Spleen (tissue), 11 donors: ENCODE data around the gene SPATS2. TPM values are rescaled to one million over a fixed set of nuclear protein-coding genes. Genes with fewer than 3 reads are reported as not detected.

Experiments
- DNase-seq: peaks from one replicate; pipeline ENCODE4 v3.0.0-alpha.2; 2020
- H3K27ac ChIP-seq, 8 donors: fragments of 200-600 bp; sonication (generic) in 7 of 8; 1 replicate in 4 of 8; 2 replicates in 4 of 8; pipeline versions ENCODE4 v1.5.0 to v1.8.0; 2016 to 2021; ENCODE audit warnings: inconsistent platforms in 4 of 8, mild to moderate bottlenecking in 4 of 8, moderate library complexity in 1 of 8
- H3K27me3 ChIP-seq, 7 donors: fragments of 200-600 bp; sonication (generic) in 6 of 7; replicated peaks in 1 of 7; 1 replicate in 4 of 7; 2 replicates in 3 of 7; pipeline versions ENCODE4 v1.5.0 to v1.8.0; 2016 to 2021; ENCODE audit warnings: inconsistent platforms in 3 of 7, mild to moderate bottlenecking in 1 of 7
- H3K36me3 ChIP-seq, 6 donors: fragments of 200-600 bp; sonication (generic) in 5 of 6; 1 replicate in 4 of 6; 2 replicates in 2 of 6; pipeline versions ENCODE4 v1.5.0 to v1.8.0; 2016 to 2021; ENCODE audit warnings: inconsistent platforms in 2 of 6
- H3K4me1 ChIP-seq, 6 donors: fragments of 200-600 bp; sonication (generic) in 5 of 6; 1 replicate in 3 of 6; 2 replicates in 3 of 6; pipeline versions ENCODE4 v1.5.0 to v1.8.0; 2016 to 2021; ENCODE audit warnings: inconsistent platforms in 3 of 6
- H3K4me3 ChIP-seq, 8 donors: fragments of 200-600 bp; sonication (generic) in 7 of 8; 1 replicate in 4 of 8; 2 replicates in 4 of 8; pipeline versions ENCODE4 v1.5.0 to v1.8.0; 2016 to 2021; ENCODE audit warnings: inconsistent platforms in 4 of 8, mild to moderate bottlenecking in 4 of 8, moderate library complexity in 2 of 8
- H3K9me3 ChIP-seq, 8 donors: fragments of 200-600 bp; sonication (generic) in 7 of 8; 1 replicate in 4 of 8; 2 replicates in 4 of 8; pipeline versions ENCODE4 v1.5.0 to v1.8.0; 2016 to 2021; ENCODE audit warnings: inconsistent platforms in 4 of 8
- CTCF ChIP-seq, 11 experiments: fragments of 200-600 bp in 7 of 11; fragments of 450-650 bp in 4 of 11; sonication (generic) in 4 of 11; IDR thresholded peaks in 8 of 11; conservative IDR thresholded peaks in 3 of 11; 1 replicate in 7 of 11; 2 replicates in 4 of 11; pipeline versions ENCODE4 v1.4.0 to v1.8.0; 2016 to 2021; ENCODE audit warnings: antibody characterized with exemption in 11 of 11, inconsistent platforms in 4 of 11, mild to moderate bottlenecking in 1 of 11
- POLR2A ChIP-seq, 3 donors: fragments of 450-650 bp; IDR thresholded peaks; one replicate each; pipeline ENCODE4 v1.5.1; 2017; ENCODE audit warnings: antibody characterized with exemption in 3 of 3, mild to moderate bottlenecking in 1 of 3
- POLR2AphosphoS5 ChIP-seq, 3 donors: sonication (generic); formaldehyde crosslinking; IDR thresholded peaks; one replicate each; pipeline ENCODE4 v1.5.1; 2017; ENCODE audit warnings: antibody characterized with exemption in 3 of 3
- WGBS, 5 donors: extraction: QIAGEN DNeasy Blood & Tissue Kit in 3 of 5; methylation state at CpG; one replicate each; pipeline versions ENCODE4 v1.1.5 to v1.1.7; 2013 to 2018; 5-methylcytosine and 5-hydroxymethylcytosine counted together
- intact Hi-C: fragments of 100-400 bp; cut with DNase I; formaldehyde crosslinking; loops from one replicate; pipeline ENCODE4 v1.15.0; 2023; ENCODE audit warnings: low total_unique reads
- polyA plus RNA-seq, 3 donors: library from polyadenylated mRNA; stranded (reverse); fragments of 200-250 nt; gene quantifications; one replicate each; pipeline ENCODE4 v1.2.1, GENCODE V29; 2013
- total RNA-seq, 7 donors: library from RNA; depleted of rRNA in 3 of 7; stranded (reverse); fragments of >200 nt in 3 of 7; fragmentation: NEBNext Ultra II Directional in 4 of 7; extraction: Animal tissue kit (Norgen Biotek cat#: 25700) in 4 of 7; gene quantifications; one replicate each; pipeline versions ENCODE4 v1.1.0 to v1.2.1, GENCODE V29; 2016 to 2021
- donor health status: healthy with polysubstance abuse.
- donor health status: DM: no; HTN: no; CAD: no; lungs with moderate emphysema.
- donor health status: DM: no; HTN: no; CAD: no.
- donor health status: Bipolar disorder and iron deficiency.
- donor health status: healthy.
- donor health status: DM: no; HTN: no; CAD: no.
- donor health status: DM: yes; HTN: yes; CAD: no.

SPATS2 gene
- total and polyA plus RNA-seq, 10 donors: 7.1 to 27.0 (median 19.0) TPM

- Histone ChIP-seq H3K4me3 (no peak overlapping the region), H3K27me3 (peaks cover 3 to 37% (median 16%) of the 10 kb centered on the region in 7 donors), H3K9me3 (no peaks in the 10 kb centered on the region), H3K27ac (no peak overlapping the region), H3K36me3 (peaks cover 0 to 56% (median 0%) of the 10 kb centered on the region in 6 donors), H3K4me1 (peaks cover 0 to 24% (median 8%) of the 10 kb centered on the region in 6 donors)
- WGBS, 5 donors: 96 to 99% (median 98%) methylated on average over 12 of the region's 12 CpGs
- TF ChIP-seq CTCF (IDR thresholded peaks at IDR 0.05 in 8 of 11, conservative IDR thresholded peaks at IDR 0.05 in 3 of 11) (no peak), POLR2A (IDR thresholded peaks at IDR 0.05) (no peak), POLR2AphosphoS5 (IDR thresholded peaks at IDR 0.05) (no peak)
- DNase-seq: no peak
- intact Hi-C loops: no loop called here
Measured at GRCh38 chr12:49328816-49329215, 38.4 kb upstream of the SPATS2 start.

GRCh38 chr12:49330032-49330619 is 37.1 kb upstream of the SPATS2 start:
- H3K27ac ChIP-seq: no peak overlapping the region
- H3K4me1 ChIP-seq: peaks cover 0 to 24% (median 7%) of the 10 kb centered on the region in 6 donors
- TF ChIP-seq POLR2A (IDR thresholded peaks at IDR 0.05): no peak
- no peak for TF ChIP-seq CTCF (IDR thresholded peaks at IDR 0.05 in 8 of 11, conservative IDR thresholded peaks at IDR 0.05 in 3 of 11)
- TF ChIP-seq POLR2AphosphoS5 (IDR thresholded peaks at IDR 0.05): no peak
- H3K9me3 ChIP-seq: no peaks in the 10 kb centered on the region
- DNase-seq: no peak
- peaks cover 0 to 56% (median 0%) of the 10 kb centered on the region in 6 donors for H3K36me3 ChIP-seq
- 88 to 96% (median 93%) methylated on average over 4 to 7 of the region's 7 CpGs for WGBS, 5 donors
- H3K27me3 ChIP-seq: peaks cover 3 to 50% (median 29%) of the 10 kb centered on the region in 7 donors
- no peak overlapping the region for H3K4me3 ChIP-seq
- intact Hi-C loops: no loop called here

- 85 to 93% (median 86%) methylated on average over 12 to 14 of the region's 14 CpGs for WGBS, 5 donors
- Histone ChIP-seq H3K36me3 (peaks cover 0 to 52% (median 0%) of the 10 kb centered on the region in 6 donors), H3K27me3 (peaks cover 3 to 57% (median 35%) of the 10 kb centered on the region in 7 donors), H3K4me3 (no peak overlapping the region), H3K4me1 (peaks cover 0 to 26% (median 8%) of the 10 kb centered on the region in 6 donors), H3K9me3 (no peaks in the 10 kb centered on the region), H3K27ac (no peak overlapping the region)
- intact Hi-C loops: no loop called here
- no peak for DNase-seq
- no peak for TF ChIP-seq CTCF (IDR thresholded peaks at IDR 0.05 in 8 of 11, conservative IDR thresholded peaks at IDR 0.05 in 3 of 11)
- TF ChIP-seq POLR2A (IDR thresholded peaks at IDR 0.05): no peak
- no peak for TF ChIP-seq POLR2AphosphoS5 (IDR thresholded peaks at IDR 0.05)
Measured at GRCh38 chr12:49330631-49331379, 36.5 kb upstream of the SPATS2 start.
